Measurements from ENCODE around the gene LMX1A. TPM values are rescaled to one million over a fixed set of nuclear protein-coding genes. Genes with fewer than 3 reads are reported as not detected.

LMX1A gene
- total and polyA plus RNA-seq, 9 of the 15 experiments (the other 6 are each of a cell fraction or from before 2014, with no cell fraction given): not detected

- ChIA-PET CTCF (ENCODE audit: low intra/inter-chr PET ratio) (no interaction called here), POLR2A (interaction anchor here (0.7 kb wide), 1 partner anchor 566 kb away, joined by 5 read pairs; no protein-coding TSS in a partner anchor)
- in situ Hi-C loops (cut with MboI) (no loop called here), intact Hi-C loops (cut with micrococcal nuclease) (no loop called here)
- no peak overlapping the region for H3K27ac ChIP-seq (ENCODE audit: extremely low read depth, low read depth, low read length)
- no peak for TF ChIP-seq GTF3C2 (IDR thresholded peaks at IDR 0.05; ENCODE audit: borderline replicate concordance, extremely low read depth, insufficient read length)
- no peak for TF ChIP-seq BRD4 (IDR thresholded peaks at IDR 0.05)
- no peak for TF ChIP-seq ATF1 (CRISPR knock-in tag; IDR thresholded peaks at IDR 0.05)
- no peak for TF ChIP-seq ATF1 (tag; IDR thresholded peaks at IDR 0.05)
- TF ChIP-seq CBX1 (IDR thresholded peaks at IDR 0.05; ENCODE audit: low read depth): no peak
- TF ChIP-seq PREB (CRISPR knock-in tag; IDR thresholded peaks at IDR 0.05): no peak
- TF ChIP-seq BRF1 (IDR thresholded peaks at IDR 0.05; ENCODE audit: borderline replicate concordance, extremely low read depth, insufficient read length): no peak
- no peak for TF ChIP-seq OTX1 (CRISPR knock-in tag; IDR thresholded peaks at IDR 0.05)
- no peak for TF ChIP-seq ZSCAN29 (IDR thresholded peaks at IDR 0.05)
- no peak for TF ChIP-seq ZNF143 (CRISPR knock-in tag; IDR thresholded peaks at IDR 0.05)
- TF ChIP-seq EZH2 (IDR thresholded peaks at IDR 0.05; ENCODE audit: borderline replicate concordance, low read depth, low read length): no peak
- TF ChIP-seq ZFPM2 (CRISPR knock-in tag; IDR thresholded peaks at IDR 0.05): no peak
- no peak for TF ChIP-seq ZNF311 (CRISPR knock-in tag; IDR thresholded peaks at IDR 0.05)
- TF ChIP-seq HOXB6 (CRISPR knock-in tag; IDR thresholded peaks at IDR 0.05; ENCODE audit: borderline replicate concordance): no peak
- no peak for TF ChIP-seq SFPQ (IDR thresholded peaks at IDR 0.05; ENCODE audit: low read depth, low read length)
- TF ChIP-seq USF1 (CRISPR knock-in tag; IDR thresholded peaks at IDR 0.05): no peak
- TF ChIP-seq SREBF1 (IDR thresholded peaks at IDR 0.05; ENCODE audit: borderline replicate concordance, low read depth, low read length): no peak
- H3K9me3 ChIP-seq (replicated peaks; ENCODE audit: control insufficient read depth, insufficient read depth, low read depth, low read length): no peaks in the 10 kb centered on the region
- BruUV-seq (replicated peaks): no TSS peak
- no peaks in the 10 kb centered on the region for H4K20me1 ChIP-seq (replicated peaks; ENCODE audit: control insufficient read depth, insufficient read depth, low read length)
- no peak for FAIRE-seq
- no peaks in the 10 kb centered on the region for H3K79me2 ChIP-seq (ENCODE audit: control insufficient read depth, insufficient read depth, low read length)
- H3K4me2 ChIP-seq (ENCODE audit: insufficient read depth, low read length): no peak overlapping the region
- H3K4me1 ChIP-seq (replicated peaks in 1 of 2; ENCODE audit: control insufficient read depth in 2 of 2, insufficient read depth in 2 of 2, low read length in 2 of 2): no peaks in the 10 kb centered on the region
- no peak overlapping the region for H2AFZ ChIP-seq (ENCODE audit: low read depth, low read length)
- H3K9me1 ChIP-seq (ENCODE audit: control insufficient read depth, insufficient read depth, low read length): no peaks in the 10 kb centered on the region
- H3K27me3 ChIP-seq (ENCODE audit: control insufficient read depth in 2 of 2, insufficient read depth in 2 of 2, low read length in 2 of 2): no peaks in the 10 kb centered on the region
- WGBS (ENCODE audit: insufficient coverage, low coverage, missing lambda C conversion rate): 0% methylated on average over 1 of the region's 1 CpG
- H3K9ac ChIP-seq (ENCODE audit: insufficient read depth in 1 of 2, low read depth in 2 of 2, low read length in 2 of 2): no peak overlapping the region
- no peak for ATAC-seq
- DNase-seq (ENCODE audit: extremely low read depth in 1 of 4, low spot score in 3 of 4): no peak
- no peaks in the 10 kb centered on the region for H3K36me3 ChIP-seq (ENCODE audit: control insufficient read depth, insufficient read depth, low read length)
- no peak overlapping the region for H3K4me3 ChIP-seq
These were observed 130.9 kb downstream of the LMX1A start for GRCh38 chr1:165225650-165226049.
